GM18870 (cell line): ENCODE measurements around the gene GPA33.

Experiments
- ATAC-seq: cut with Tn5 transposase; IDR thresholded peaks from one replicate; pipeline ENCODE4 v1.9.1; 2021; ENCODE audit warnings: moderate library complexity; ENCODE audit not compliant: unreplicated experiment

The GPA33 gene

GRCh38 chr1:167090314-167090942, at the start of gene GPA33:
TSS of gene GPA33 (minus strand) at chr1:167090377. CDS start at chr1:167090287, 90 bp downstream.
- no peak for ATAC-seq

DNA sequence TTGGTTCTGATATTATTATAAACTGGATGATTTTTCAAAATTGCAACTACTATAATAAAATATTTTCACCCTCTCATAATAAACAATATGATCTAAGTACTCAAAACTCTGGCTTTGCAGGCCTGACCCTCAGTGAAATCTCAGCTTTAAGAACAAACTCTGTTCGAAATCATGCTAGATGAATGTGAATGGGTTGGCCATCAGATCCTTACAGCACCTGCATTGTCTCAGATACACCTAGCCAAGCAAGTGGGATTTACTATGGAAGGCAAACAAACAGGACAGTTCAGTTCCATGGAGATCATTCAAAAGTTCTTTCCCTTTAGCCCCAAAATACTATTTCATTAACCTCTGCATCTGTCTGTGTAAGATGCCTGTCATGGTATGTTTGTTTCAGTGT, 48.5 kb upstream of the GPA33 start:
- no peak for ATAC-seq

DNA sequence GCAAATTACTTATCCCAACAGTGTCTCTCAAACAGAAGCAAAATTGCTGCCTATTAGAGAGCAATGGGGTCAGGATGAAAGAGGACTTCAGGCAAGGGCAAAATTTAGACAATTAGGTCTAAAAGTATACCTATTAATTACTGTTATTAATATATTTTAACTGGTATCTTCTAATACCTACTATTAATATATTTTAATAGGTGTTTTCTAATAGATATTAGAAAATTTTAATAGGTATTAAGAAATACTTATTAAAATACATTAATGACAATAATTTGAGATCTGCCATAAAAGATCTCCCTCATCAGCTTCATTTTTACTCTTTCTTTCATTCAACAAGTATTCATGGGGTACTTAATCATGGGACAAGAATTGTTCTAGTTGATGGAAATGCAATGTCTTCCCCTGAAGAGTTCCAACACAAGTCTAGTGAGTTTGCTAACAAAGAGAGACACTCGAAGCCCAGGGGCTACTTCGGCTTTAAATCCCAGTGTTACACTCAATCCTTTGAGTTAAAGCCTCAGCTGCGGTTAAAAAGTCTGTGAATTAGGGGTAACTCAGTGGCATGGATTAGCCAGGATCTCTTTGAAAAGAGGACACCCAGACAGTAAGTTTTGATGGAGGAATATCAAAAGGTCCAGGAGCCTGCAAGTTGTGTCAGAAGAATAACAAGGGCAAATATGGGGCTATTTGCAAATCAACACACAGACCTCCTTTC, 47.8 kb upstream of the GPA33 start:
- ATAC-seq: no peak

- ATAC-seq: no peak
Observed at GRCh38 chr1:167137332-167137781, 47.2 kb upstream of the GPA33 start.

DNA sequence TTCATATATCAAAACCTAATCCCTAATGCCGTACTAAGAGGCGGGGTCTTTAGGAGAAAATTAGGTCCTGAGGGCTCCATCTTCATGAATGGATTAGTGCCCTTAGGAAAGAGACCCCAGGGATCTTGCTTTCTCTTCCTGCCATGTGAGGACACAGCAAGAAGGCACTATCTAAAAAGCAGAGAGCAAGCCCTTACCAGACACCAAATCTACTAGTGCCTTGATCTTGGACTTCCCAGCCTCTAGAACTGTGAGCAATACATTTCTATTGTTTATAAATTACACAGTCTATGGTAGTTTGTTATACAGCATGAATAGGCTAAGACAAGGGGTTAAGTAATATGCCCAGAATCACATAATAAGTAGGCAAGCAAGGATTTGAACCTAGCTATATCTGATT, 46.6 kb upstream of the GPA33 start:
- no peak for ATAC-seq

DNA sequence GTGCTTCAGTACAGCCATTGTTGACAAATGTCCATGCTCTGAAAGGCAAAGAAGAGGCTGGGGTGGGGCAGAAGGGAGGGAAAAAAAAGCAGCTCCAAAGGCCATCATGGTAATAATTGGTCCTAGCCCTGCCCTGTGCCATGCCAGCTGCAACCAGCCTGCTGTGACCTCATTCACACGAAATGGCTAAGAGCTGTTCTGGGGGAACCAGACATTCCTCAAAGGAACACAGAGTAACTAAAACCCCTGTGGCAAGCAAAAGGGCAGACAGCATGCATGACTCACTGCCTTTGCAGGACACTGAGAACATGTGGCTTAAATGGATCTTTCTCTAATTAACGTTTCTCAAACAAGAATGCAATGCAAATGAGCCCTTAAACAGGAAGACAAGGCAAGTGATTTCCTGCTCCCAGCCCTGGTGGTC, 46.0 kb upstream of the GPA33 start:
- no peak for ATAC-seq

DNA sequence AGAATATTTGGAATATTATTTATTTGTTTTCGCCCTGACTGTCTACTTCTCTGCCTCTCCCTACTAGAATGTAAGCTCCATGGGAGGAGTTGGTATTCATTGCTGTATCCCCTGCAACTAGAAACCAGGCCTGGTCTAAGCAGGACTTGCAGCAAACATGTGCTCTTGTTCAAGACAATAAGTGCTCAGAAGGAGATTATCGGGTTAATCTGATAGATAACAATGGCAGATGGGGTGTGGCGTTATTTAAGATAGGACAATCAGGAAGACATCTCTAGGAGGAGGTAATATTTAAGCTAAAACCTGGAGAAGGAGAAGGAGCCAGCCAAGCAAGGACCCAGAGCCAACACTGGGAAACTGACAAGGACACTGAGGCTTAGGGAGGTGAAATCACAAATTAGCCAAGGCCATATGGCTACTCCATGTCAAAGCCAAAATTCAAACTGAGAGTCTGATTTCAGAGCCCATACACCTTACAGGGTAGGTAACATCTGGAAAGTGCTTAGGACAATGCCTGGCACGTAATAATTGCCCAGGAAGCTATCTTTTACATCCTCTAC, 45.2 kb upstream of the GPA33 start:
- ATAC-seq: no peak

GRCh38 chr1:167132301-167133010, 42.3 kb upstream of the GPA33 start:
- no peak for ATAC-seq

DNA sequence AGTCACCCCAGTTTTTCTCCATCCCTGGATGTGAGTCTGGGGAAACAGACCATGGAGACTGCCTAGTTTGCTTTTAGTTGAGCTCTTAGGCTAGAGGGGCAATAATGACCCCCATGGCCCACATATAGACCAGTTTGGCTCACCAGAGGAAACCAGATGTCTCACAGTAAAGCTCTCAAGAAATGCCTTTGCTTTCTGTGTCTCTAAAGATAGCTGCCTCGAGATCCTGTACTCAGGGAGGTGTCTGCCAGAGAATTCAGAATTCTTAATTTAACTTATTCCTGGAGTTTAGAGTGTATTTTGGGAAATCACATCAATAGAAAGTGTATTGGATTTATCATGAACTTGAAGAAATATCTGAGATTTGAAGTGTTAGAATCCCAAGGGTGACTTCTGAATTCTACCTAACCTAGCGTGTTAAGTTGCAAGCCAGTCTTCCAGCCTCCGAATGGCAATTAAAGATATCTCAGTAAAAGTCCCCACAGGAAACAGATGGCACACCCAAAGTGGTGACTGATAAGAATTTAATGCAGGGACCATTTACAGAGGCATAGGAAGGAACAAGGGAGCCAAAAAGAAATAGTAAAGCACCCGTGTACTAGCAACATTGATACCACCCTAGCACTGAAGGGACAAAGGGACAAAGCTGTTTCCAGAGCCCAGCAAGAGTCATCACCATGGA, 40.8 kb upstream of the GPA33 start:
- no peak for ATAC-seq

GRCh38 chr1:167128261-167129227, 38.4 kb upstream of the GPA33 start:
- ATAC-seq: no peak

- no peak for ATAC-seq
Observed at GRCh38 chr1:167127661-167128060, 37.5 kb upstream of the GPA33 start.

DNA sequence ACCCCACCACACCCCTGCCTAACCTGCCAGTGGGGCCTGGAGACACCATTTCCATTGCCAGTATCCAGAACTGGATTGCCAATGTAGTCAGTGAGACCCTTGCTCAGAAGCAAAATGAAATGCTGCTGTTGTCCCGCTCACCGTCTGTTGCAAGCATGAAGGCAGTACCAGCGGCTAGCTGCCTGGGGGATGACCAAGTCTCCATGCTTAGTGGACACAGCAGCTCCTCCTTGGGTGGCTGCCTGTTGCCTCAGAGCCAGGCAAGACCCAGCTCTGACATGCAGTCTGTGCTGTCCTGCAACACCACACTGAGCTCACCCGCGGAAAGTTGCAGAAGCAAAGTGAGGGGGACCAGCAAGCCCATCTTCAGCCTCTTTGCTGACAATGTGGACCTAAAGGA, 37.1 kb upstream of the GPA33 start:
- no peak for ATAC-seq

GRCh38 chr1:167126811-167127210, 36.6 kb upstream of the GPA33 start:
- no peak for ATAC-seq

- no peak for ATAC-seq
Observed at GRCh38 chr1:167126317-167126716, 36.1 kb upstream of the GPA33 start.

GRCh38 chr1:167122568-167122967, 32.4 kb upstream of the GPA33 start:
- ATAC-seq: no peak

DNA sequence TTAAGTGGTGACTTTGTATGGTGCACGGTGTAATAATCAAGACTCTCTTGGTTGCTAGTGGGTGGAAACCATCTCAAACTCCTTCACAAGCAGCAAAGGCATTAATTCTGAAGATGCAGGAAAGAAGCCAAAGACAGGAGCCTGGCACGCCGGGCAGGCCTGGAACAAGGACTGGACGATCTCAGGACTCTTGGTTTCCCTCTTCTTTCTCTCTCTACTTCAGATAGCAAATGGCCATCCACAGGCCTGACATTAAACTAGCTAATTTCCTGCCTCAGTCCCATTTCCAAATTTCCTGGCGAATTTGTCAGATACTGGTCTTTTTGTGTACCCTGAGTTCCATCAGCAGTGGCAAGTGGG, 31.9 kb upstream of the GPA33 start:
- no peak for ATAC-seq

- ATAC-seq: no peak
Observed at GRCh38 chr1:167121375-167122120, 31.4 kb upstream of the GPA33 start.

- no peak for ATAC-seq
Observed at GRCh38 chr1:167120899-167121298, 30.7 kb upstream of the GPA33 start.

DNA sequence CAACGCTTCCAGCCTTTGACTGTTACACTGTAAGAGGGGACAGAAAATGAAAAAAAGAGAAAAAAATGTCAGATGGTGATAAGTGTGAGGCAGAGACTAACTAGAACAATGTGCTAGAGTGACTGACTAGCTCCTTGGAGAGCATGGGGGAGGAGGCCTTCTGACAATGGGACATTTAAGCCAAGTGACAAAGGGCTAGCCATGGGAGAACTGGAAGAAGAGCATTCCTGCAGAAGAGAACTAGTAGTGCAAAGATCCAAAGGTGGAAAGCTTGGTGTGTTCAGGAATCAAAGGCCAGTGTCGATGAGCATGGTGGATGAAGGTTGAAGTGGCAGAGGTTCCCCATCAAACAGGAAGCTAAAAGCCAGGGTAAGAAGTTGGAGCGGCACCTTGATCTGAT, 29.5 kb upstream of the GPA33 start:
- no peak for ATAC-seq
